Ectodermal cell (in vitro differentiated cells): Measurements from ENCODE around the gene SLC1A4.
"Not testable (repeated sequence)": the region's sequence is repeated elsewhere in the genome, so short reads cannot be mapped to it uniquely, and the experiment has no call there.

Experiments
- H3K27ac ChIP-seq: 2 replicates; pipeline ENCODE4 v1.7.0; 2013; ENCODE audit warnings: mild to moderate bottlenecking, low read depth, low read length; ENCODE audit not compliant: insufficient read depth, poor library complexity, severe bottlenecking
- H3K27me3 ChIP-seq: 2 replicates; pipeline ENCODE4 v1.7.0; 2013; ENCODE audit warnings: mild to moderate bottlenecking, low read length; ENCODE audit not compliant: insufficient read depth, control insufficient read depth, poor library complexity, severe bottlenecking
- H3K36me3 ChIP-seq: one replicate; pipeline ENCODE4 v1.7.0; 2013; ENCODE audit warnings: low read length; ENCODE audit not compliant: control insufficient read depth, insufficient read depth
- H3K4me1 ChIP-seq: one replicate; pipeline ENCODE4 v1.7.0; 2013; ENCODE audit warnings: low read length; ENCODE audit not compliant: control insufficient read depth, insufficient read depth
- H3K4me3 ChIP-seq: 2 replicates; pipeline ENCODE4 v1.7.0; 2013; ENCODE audit warnings: low read depth, low read length, control low read depth; ENCODE audit not compliant: insufficient read depth
- H3K9me3 ChIP-seq: 2 replicates; pipeline ENCODE4 v1.7.0; 2013; ENCODE audit warnings: mild to moderate bottlenecking, low read length, moderate library complexity; ENCODE audit not compliant: control insufficient read depth
- WGBS, 2 experiments: methylation state at CpG; one replicate each; pipeline ENCODE4 v1.1.7; 2013; ENCODE audit warnings: missing lambda C conversion rate in 2 of 2; 5-methylcytosine and 5-hydroxymethylcytosine counted together

SLC1A4 gene

DNA sequence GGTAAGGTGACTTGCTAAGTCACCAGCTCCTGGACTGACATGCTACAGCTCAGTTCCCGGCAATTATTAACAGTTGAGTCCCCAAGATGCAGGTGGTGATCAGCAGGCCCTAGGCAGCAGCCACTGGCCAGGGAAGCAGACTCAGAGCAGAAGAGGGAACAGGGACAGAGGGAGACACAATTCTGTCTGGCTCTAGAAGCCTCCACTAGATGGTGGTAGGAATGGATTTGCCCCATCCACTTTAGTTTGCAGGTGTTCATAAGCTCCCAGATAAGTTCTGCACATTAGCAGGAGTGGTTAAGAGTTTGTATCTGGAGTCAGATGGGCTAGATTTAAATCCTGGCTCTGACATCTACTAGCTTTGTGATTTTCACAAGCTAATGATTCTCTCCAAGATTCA lies 25.5 kb upstream of the SLC1A4 start:
- no peaks in the 10 kb centered on the region for H3K9me3 ChIP-seq
- H3K4me1 ChIP-seq: no peaks in the 10 kb centered on the region
- no peaks in the 10 kb centered on the region for H3K36me3 ChIP-seq
- no peak overlapping the region for H3K27ac ChIP-seq
- WGBS, 2 experiments: 90 to 96% methylated on average over 1 of the region's 1 CpG
- no peaks in the 10 kb centered on the region for H3K27me3 ChIP-seq
- H3K4me3 ChIP-seq: no peak overlapping the region

DNA sequence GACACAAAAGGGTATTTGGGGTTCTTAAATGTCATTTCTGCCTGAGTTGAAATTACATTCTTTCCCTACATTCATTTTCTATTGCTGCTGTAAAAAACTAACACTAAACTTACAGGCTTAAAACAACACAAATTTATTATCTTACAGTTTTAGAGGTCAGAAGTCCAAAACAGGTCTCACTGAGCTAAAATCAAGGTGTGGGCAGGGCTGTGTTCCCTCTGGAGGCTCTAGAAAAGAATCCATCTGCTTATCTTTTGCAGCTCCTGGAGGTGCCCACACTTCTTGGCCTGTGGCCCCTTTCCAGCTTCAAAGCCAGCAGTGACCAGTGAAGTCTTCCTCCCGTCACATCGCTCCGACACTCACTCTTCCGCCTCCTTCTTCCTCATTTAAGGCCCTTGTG lies 23.2 kb upstream of the SLC1A4 start:
- H3K36me3 ChIP-seq: no peaks in the 10 kb centered on the region
- H3K4me1 ChIP-seq: no peaks in the 10 kb centered on the region
- H3K27me3 ChIP-seq: no peaks in the 10 kb centered on the region
- WGBS, 2 experiments: 90 to 94% methylated on average over 4 of the region's 4 CpGs
- H3K4me3 ChIP-seq: no peak overlapping the region
- no peak overlapping the region for H3K27ac ChIP-seq
- no peaks in the 10 kb centered on the region for H3K9me3 ChIP-seq

DNA sequence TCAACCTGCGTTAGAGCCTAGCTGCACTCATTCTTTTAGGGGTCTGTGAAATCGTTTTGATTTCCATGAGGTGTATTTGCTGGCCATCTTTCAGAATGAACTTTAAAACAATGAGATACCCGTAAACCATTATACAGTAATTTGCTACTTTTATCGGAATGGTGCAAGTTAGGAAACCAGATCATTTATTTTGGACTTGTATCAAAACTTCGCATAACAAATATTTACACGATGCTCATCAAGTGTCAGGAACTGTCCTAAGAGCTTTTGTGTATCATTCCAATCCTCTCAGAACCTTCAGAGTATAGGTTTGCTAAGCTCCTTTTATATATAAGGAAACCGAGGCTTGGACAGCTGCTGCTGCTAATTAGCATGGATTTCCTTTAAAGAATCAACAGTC lies 22.4 kb upstream of the SLC1A4 start:
- Histone ChIP-seq H3K4me3 (no peak overlapping the region), H3K27ac (no peak overlapping the region), H3K36me3 (no peaks in the 10 kb centered on the region), H3K4me1 (no peaks in the 10 kb centered on the region), H3K9me3 (no peaks in the 10 kb centered on the region), H3K27me3 (no peaks in the 10 kb centered on the region)
- WGBS, 2 experiments: 92 to 93% methylated on average over 7 of the region's 7 CpGs

DNA sequence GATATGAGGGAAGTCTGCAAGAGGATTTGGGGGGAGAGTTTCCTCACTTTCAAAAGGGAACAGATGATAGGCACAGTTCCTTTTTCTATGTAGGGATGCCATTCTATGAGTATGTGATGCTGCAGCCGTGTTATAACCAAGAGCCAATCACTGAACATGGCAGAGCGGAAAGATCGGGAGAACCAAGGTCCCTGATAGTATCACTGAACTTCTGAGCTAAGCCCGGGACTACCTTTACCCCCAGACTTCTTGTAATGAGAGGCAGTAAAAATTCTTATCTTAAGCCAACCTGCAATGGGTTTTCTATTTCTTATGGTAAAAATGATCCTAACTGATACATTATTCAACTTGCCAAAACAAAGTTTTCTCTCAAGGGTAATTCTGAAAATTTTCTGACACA lies 21.6 kb upstream of the SLC1A4 start:
- WGBS, 2 experiments: 94 to 97% methylated on average over 4 of the region's 4 CpGs

DNA sequence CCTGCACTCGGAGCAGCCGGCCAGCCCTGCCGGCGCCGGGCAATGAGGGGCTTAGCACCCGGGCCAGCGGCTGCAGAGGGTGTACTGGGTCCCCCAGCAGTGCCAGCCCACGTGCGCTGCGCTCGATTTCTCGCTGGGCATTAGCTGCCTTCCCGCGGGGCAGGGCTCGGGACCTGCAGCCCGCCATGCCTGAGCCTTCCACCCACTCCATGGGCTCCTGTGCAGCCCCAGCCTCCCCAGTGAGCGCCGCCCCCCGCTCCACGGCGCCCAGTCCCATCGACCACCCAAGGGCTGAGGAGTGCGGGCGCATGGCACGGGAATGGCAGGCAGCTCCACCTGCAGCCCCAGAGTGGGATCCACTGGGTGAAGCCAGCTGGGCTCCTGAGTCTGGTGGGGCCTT lies 20.1 kb upstream of the SLC1A4 start:
- H3K4me3 ChIP-seq, H3K27me3 ChIP-seq, H3K36me3 ChIP-seq, H3K4me1 ChIP-seq, H3K27ac ChIP-seq, H3K9me3 ChIP-seq: not testable (repeated sequence)
- WGBS, 2 experiments: 95 to 96% methylated on average over 25 of the region's 25 CpGs

More for the DNA sequence above, 21.6 kb upstream of the SLC1A4 start:
- Histone ChIP-seq H3K27me3 (no peaks in the 10 kb centered on the region), H3K4me3 (no peak overlapping the region), H3K36me3 (no peaks in the 10 kb centered on the region), H3K9me3 (no peaks in the 10 kb centered on the region), H3K4me1 (no peaks in the 10 kb centered on the region), H3K27ac (no peak overlapping the region)

DNA sequence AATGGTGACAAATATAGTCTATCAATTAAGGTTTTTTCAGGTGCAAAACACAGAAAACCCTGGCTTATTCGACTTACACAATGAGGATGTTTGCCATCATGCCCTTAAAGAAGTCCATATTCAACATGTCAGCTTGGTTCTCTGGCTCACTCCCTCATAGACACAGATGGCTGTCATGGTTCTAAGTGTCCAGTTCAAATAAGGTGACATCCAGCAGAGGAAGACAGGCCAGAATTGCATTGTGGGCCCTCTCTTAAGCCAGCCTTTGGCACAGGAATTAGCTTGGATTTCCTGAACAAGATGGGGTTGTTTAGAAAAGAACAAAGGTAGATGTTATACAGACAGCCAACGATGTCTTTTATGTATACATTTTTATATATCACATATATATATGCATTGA lies 18.7 kb upstream of the SLC1A4 start:
- H3K9me3 ChIP-seq: no peaks in the 10 kb centered on the region
- H3K27ac ChIP-seq: no peak overlapping the region
- no peak overlapping the region for H3K4me3 ChIP-seq
- no peaks in the 10 kb centered on the region for H3K27me3 ChIP-seq
- H3K4me1 ChIP-seq: no peaks in the 10 kb centered on the region
- 86 to 93% methylated on average over 1 of the region's 2 CpGs for WGBS, 2 experiments
- H3K36me3 ChIP-seq: no peaks in the 10 kb centered on the region

DNA sequence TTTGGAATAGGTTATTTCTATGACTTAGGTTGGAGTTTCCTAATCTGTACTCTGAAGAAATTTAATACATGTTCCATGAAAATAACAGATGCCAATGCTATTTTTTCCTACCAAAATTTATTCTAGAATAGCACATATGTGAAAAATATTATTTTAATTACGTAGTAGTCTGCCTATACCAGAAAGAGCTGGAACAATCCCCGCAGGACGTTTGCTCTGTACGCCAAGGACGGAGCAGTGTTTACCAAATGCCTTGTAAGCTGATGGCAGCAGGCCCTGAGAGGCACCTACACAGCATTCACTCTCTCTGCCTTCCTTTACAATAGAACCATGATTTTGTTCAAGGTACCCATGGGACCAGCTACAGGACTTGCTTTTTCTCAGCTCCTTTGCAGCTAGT lies 16.8 kb upstream of the SLC1A4 start:
- Histone ChIP-seq H3K4me1 (no peaks in the 10 kb centered on the region), H3K9me3 (no peaks in the 10 kb centered on the region), H3K36me3 (no peaks in the 10 kb centered on the region), H3K4me3 (no peak overlapping the region), H3K27ac (no peak overlapping the region), H3K27me3 (no peaks in the 10 kb centered on the region)
- 93 to 96% methylated on average over 5 of the region's 5 CpGs for WGBS, 2 experiments

DNA sequence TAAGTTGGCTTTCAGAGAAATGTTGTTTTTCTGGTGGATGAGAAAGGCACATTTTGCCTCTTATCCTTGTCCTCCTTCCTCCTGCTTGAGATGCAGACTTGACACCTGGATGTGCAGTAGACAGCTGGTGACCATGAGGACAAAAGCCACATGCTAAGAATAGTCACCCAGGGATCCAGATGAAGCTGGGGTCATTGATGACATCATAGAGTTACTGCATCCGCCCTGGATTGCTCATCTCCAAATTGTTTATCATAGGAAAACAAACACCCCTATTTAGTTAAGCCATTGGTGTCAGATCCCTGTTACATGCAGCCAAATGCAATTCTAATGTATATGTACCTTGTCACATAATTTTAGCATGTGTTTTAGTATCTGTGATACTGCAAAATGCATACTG lies 16.3 kb upstream of the SLC1A4 start:
- Histone ChIP-seq H3K36me3 (no peaks in the 10 kb centered on the region), H3K27me3 (no peaks in the 10 kb centered on the region), H3K4me3 (no peak overlapping the region), H3K27ac (no peak overlapping the region), H3K9me3 (no peaks in the 10 kb centered on the region), H3K4me1 (no peaks in the 10 kb centered on the region)
- WGBS, 2 experiments: 89 to 100% methylated on average over 1 of the region's 1 CpG

DNA sequence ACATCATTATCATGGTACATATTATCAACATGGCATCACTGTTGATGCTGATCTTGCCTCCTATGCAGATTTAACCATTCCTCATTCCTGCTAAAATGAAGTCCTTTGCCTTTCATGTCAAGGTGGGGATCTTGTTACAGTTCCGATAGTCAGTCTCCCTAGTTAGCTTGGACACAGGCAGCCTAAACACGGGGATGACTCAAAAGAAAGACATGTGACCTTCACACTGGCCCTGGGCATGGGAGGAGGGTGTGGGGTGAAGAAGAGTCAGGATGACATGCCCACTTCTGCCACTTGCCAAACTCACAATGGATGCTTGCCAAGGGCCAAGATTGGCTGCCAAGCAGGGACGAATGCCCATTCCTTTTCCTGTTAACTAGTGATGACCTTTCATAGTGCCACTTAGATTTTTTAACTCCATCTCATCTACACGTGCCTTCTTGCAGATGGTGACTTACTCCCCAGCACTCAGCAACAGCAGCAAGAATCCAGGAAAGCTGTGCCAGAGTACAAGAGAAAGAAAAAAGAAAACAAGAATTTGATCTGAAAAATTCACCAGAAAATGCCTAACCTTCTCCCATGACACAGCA lies 13.9 kb upstream of the SLC1A4 start:
- Histone ChIP-seq H3K27ac (no peak overlapping the region), H3K4me3 (no peak overlapping the region)
- WGBS, 2 experiments: 59 to 68% methylated on average over 4 of the region's 4 CpGs

DNA sequence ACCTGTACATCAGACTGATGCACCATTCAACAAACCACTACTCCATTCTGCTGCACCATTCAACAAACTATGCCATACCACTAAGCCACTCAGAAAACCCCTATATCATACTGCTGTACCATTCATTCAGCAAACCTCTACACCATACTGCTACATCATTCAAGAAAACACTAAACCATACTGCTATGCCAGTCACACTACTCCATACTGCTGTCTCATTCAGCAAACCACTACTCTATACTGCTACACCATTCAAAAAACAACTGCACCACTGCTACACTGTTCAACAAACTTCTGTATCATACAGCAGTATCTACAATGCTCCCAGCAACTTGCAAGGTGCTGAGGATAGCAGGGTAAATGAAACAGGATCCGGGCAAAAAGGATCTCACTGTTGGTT lies 12.9 kb upstream of the SLC1A4 start:
- H3K9me3 ChIP-seq: no peaks in the 10 kb centered on the region

More for the DNA sequence above, 13.9 kb upstream of the SLC1A4 start:
- Histone ChIP-seq H3K36me3 (no peaks in the 10 kb centered on the region), H3K9me3 (no peaks in the 10 kb centered on the region), H3K4me1 (no peaks in the 10 kb centered on the region), H3K27me3 (no peaks in the 10 kb centered on the region)

More for the DNA sequence above, 12.9 kb upstream of the SLC1A4 start:
- H3K27me3 ChIP-seq: no peaks in the 10 kb centered on the region
- H3K4me1 ChIP-seq: no peaks in the 10 kb centered on the region
- H3K36me3 ChIP-seq: no peaks in the 10 kb centered on the region
- no peak overlapping the region for H3K27ac ChIP-seq
- 89 to 90% methylated on average over 1 of the region's 1 CpG for WGBS, 2 experiments
- no peak overlapping the region for H3K4me3 ChIP-seq
